C4-2B (cell line): ENCODE results near the gene JTB.

Experiments used
- ZFX ChIP-seq: fragments of 450-650 bp; IDR thresholded peaks from 2 replicates; pipeline ENCODE4 v1.6.1; 2017
- TF ChIP-seq, protein P1 (sequence below): fragments of 450-650 bp; conservative IDR thresholded peaks from 2 replicates; pipeline ENCODE4 v1.5.1; 2017; ENCODE audit warnings: mild to moderate bottlenecking

- TF ChIP-seq, protein P1, sequence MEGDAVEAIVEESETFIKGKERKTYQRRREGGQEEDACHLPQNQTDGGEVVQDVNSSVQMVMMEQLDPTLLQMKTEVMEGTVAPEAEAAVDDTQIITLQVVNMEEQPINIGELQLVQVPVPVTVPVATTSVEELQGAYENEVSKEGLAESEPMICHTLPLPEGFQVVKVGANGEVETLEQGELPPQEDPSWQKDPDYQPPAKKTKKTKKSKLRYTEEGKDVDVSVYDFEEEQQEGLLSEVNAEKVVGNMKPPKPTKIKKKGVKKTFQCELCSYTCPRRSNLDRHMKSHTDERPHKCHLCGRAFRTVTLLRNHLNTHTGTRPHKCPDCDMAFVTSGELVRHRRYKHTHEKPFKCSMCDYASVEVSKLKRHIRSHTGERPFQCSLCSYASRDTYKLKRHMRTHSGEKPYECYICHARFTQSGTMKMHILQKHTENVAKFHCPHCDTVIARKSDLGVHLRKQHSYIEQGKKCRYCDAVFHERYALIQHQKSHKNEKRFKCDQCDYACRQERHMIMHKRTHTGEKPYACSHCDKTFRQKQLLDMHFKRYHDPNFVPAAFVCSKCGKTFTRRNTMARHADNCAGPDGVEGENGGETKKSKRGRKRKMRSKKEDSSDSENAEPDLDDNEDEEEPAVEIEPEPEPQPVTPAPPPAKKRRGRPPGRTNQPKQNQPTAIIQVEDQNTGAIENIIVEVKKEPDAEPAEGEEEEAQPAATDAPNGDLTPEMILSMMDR = no peak
- no peak for TF ChIP-seq ZFX
Measured at GRCh38 chr1:153944005-153944826, 33.3 kb downstream of the JTB start.
